ENCODE measurements around the gene NKD1. TPM values are rescaled to one million over a fixed set of nuclear protein-coding genes. Genes with fewer than 3 reads are reported as not detected.

Gene NKD1
- total RNA-seq, 1 donor = not detected

DNA sequence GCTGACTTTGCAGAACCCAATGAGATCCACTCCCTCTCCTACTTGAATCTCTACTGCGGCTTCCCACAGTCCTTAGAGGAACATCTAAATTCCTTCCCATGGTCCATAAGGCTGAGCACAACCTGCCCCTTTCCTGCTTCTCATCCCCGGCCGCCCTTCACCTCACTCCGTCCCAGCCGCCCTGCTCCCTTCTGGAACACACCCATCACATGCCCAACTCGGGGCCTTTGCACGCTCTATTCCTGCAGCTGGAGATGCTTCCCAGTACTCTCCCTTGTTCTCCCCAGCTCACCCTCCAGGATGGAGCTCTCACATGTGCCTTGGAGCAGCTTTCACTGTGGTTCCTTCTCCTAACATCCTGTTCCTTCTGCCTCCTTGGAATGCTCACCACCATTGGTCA, 23.6 kb downstream of the NKD1 start:
- no peak overlapping the region for H3K4me3 ChIP-seq (ENCODE audit: low read depth, low read length)
- no peak for DNase-seq (ENCODE audit: low read depth)
- no peak for TF ChIP-seq CTCF (IDR thresholded peaks at IDR 0.05; ENCODE audit: insufficient read depth, low read depth, low read length)

- TF ChIP-seq CTCF (IDR thresholded peaks at IDR 0.05; ENCODE audit: insufficient read depth, low read depth, low read length) = no peak
- DNase-seq (ENCODE audit: low read depth) = no peak
Observed at GRCh38 chr16:50572700-50573099, 24.5 kb downstream of the NKD1 start.

GRCh38 chr16:50573279-50573678, 25.1 kb downstream of the NKD1 start:
- no peak for TF ChIP-seq CTCF (IDR thresholded peaks at IDR 0.05; ENCODE audit: insufficient read depth, low read depth, low read length)
- DNase-seq (ENCODE audit: low read depth) = no peak
- no peak overlapping the region for H3K4me3 ChIP-seq (ENCODE audit: low read depth, low read length)

More at GRCh38 chr16:50572700-50573099, 24.5 kb downstream of the NKD1 start:
- no peak overlapping the region for H3K4me3 ChIP-seq (ENCODE audit: low read depth, low read length)

DNA sequence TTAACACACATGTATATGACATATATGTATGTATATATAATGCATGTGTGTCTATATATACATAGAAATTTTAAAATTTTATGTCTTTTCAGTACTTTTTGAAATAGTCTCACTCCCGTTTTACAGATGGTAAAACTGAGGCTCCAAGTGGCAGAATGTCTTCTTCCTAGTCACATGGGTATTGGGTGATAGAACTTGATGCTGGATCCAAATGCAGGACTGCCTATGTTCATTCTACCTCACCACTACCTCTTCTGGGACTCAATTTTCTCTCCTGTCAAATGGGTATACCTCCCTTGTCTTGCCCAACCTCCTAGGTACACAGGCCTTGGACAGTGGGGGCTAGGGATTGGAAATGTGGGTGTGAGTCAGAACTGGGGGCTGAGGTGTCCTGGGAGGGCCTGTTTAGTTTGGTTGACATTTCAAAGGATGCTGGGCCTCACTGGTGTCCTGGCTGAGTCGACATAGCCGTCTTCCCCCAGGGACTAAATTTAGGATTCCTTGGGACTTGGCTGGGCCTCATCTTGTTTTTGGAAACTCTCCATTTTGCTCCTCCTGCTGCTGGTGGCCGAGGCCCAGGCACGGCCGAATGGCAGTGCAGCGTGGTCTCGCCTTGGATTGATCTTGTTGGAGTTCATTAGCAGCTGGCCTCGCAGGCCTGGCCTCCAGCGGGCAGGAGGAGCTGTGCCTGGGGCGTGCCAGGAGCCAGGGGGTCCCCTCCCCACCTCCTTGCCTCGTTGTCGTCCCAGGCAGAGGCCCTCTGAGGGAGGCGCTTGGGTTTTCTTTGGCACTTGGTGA, 25.9 kb downstream of the NKD1 start:
- no peak overlapping the region for H3K4me3 ChIP-seq (ENCODE audit: low read depth, low read length)
- DNase-seq (ENCODE audit: low read depth) = no peak
- TF ChIP-seq CTCF (IDR thresholded peaks at IDR 0.05; ENCODE audit: insufficient read depth, low read depth, low read length) = no peak

- H3K4me3 ChIP-seq (ENCODE audit: low read depth, low read length) = no peak overlapping the region
- no peak for DNase-seq (ENCODE audit: low read depth)
- TF ChIP-seq CTCF (IDR thresholded peaks at IDR 0.05; ENCODE audit: insufficient read depth, low read depth, low read length) = no peak
Observed at GRCh38 chr16:50574745-50575136, 26.5 kb downstream of the NKD1 start.

- no peak overlapping the region for H3K4me3 ChIP-seq (ENCODE audit: low read depth, low read length)
- TF ChIP-seq CTCF (IDR thresholded peaks at IDR 0.05; ENCODE audit: insufficient read depth, low read depth, low read length) = no peak
- DNase-seq (ENCODE audit: low read depth) = no peak
Observed at GRCh38 chr16:50575743-50576142, 27.5 kb downstream of the NKD1 start.

All from fibroblast of villous mesenchyme (primary cell).